Measurements from ENCODE around the gene RUSC2.
A peak's percentile ranks its signal among the peaks of the same experiment; 100 is the strongest.

Gene RUSC2

GRCh38 chr9:35489313-35490154, at the start of gene RUSC2:
Gene RUSC2, plus strand, starts transcription at chr9:35490111. Its CDS starts 56,411 bp downstream, at chr9:35546522.
- DNase-seq = peak in 55 of 56 donors; percentile 18 to 90 (median 80)

- no peak for DNase-seq
Observed at GRCh38 chr9:35446012-35446411, 43.9 kb upstream of the RUSC2 start.

- DNase-seq = no peak
Observed at GRCh38 chr9:35448496-35448895, 41.4 kb upstream of the RUSC2 start.

DNA sequence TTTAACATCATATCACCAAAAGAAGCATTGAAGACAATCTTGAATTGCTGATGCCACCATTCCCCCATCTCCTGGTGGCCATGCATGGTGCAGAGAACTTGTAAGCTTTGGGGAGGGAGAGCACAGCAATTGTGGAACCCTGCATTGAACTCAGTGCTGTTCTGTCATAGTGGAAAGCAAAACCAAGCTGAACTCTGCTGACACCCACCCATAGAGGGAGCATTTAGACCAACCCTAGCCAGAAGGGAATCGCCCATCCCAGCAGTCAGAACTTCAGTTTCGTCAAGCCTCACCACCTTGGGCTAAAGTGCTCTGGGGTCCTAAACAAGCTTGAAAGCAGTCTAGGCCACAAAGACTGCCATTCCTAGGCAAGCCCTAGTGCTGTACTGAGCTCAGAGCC, 37.4 kb upstream of the RUSC2 start:
- no peak for DNase-seq

GRCh38 chr9:35453786-35454185, 36.1 kb upstream of the RUSC2 start:
- DNase-seq = no peak

- DNase-seq = no peak
Observed at GRCh38 chr9:35464141-35465025, 25.5 kb upstream of the RUSC2 start.

GRCh38 chr9:35470340-35470739, 19.6 kb upstream of the RUSC2 start:
- DNase-seq = no peak

- no peak for DNase-seq
Observed at GRCh38 chr9:35470894-35471293, 19.0 kb upstream of the RUSC2 start.

DNA sequence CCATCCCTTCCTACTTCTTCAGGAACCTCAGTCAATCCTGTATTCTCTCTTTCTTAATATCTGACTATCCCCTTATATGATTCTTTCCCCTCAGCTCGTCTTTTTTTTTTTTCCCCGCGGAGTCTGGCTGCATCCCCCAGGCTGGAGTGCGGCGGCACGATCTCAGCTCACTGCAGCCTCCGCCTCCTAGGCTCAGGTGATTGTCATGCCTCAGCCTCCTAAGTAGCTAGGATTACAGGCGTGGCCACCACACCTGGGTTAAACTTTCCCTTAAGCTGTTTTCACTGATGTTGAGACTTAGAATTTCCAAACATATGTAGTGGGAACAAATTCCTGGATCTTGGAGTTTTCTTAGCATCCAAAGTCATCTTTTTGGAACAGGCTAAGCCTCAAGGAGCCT, 13.3 kb upstream of the RUSC2 start:
- DNase-seq = no peak

DNA sequence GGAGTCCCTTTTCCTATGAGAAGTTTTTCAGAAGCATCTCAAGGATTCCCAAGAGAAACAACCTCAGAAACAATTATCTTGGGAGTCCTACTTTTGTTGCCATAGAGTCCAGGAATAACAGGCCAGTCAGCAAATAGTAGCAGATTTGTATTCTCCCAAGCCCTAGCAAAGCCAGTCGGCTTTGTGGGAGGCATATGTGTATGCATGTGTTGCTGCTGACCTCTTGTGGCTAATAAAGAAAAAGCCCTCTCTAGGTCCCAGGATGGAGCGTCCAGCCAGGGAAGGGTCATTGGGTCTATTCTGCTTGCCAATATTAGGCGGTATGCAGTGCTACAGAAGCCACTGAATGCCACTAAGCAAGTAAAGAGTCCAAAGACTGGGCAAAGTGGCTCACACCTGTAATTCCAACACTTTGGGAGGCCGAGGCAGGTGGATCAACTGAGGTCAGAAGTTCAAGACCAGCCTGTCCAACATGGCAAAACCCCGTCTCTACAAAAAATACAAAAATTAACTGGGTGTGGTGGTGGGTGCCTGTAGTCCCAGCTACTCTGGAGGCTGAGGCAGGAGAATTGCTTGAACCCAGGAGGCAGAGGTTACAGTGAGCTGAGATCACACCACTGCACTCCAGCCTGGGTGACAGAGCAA, 12.6 kb upstream of the RUSC2 start:
- peak in 41 of 56 donors; percentile 4 to 70 (median 24) for DNase-seq

DNA sequence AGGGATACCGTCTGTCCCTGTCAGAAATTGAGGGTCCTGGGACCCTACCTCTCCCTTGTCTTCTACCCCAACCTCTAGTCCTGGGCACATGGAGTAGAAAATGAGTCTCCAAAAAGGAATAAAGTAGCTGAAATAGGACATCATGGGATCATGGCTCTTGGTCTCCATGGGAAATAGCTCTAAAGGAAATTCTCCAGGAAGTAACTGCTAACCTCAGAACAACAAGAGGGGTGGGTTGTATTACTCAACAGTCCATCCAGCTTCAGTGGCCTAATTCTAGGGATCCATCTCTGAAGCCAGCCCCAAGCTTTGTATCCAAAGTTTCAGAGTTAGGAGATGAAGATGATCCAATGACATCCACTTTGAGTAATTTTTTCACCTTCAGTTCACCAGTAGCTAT, 11.0 kb upstream of the RUSC2 start:
- no peak for DNase-seq

GRCh38 chr9:35481347-35481975, 8.4 kb upstream of the RUSC2 start:
- peak in 8 of 56 donors; percentile 1 to 15 (median 4) for DNase-seq

DNA sequence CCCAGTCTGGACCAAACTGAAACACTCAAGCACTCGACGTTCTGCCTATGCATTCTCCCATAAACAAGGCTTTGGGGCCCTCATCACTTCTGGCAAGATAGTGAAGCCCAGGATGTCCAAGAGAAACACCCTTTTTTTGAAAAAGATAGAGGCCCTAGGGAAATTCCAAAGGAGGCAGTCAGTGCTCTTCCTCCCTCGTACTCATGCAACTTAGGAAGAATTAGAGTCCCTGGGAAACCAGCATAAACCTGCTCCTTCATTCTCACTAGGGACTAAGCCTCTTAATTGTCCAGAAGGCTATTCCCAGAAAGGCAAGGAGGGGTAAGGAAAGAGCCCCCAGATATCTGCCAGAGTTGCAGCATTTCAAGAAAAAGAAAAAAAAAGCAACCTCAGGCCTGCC, 7.8 kb upstream of the RUSC2 start:
- DNase-seq = no peak

GRCh38 chr9:35484406-35484805, 5.5 kb upstream of the RUSC2 start:
- no peak for DNase-seq

DNA sequence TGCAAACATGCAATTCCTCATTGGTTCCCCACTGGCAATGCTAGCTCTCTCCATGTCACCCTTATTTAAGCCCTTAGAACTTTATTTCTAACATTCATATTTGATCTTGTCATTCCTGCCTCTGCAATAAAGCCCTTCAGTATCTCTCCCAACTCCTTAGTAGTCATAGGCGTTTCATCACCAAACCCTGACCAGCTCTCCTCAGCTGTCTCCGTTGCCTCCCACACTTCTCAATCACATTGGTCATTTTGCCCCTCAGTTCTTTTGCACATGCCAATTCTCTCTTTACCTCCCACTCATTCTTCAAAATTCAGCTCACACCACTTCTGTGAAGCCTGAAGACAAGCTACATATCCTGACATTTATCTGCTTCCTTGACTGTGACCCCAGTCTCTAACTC, 2.8 kb upstream of the RUSC2 start:
- DNase-seq = no peak

- no peak for DNase-seq
Observed at GRCh38 chr9:35488021-35488420, 1.9 kb upstream of the RUSC2 start.

DNA sequence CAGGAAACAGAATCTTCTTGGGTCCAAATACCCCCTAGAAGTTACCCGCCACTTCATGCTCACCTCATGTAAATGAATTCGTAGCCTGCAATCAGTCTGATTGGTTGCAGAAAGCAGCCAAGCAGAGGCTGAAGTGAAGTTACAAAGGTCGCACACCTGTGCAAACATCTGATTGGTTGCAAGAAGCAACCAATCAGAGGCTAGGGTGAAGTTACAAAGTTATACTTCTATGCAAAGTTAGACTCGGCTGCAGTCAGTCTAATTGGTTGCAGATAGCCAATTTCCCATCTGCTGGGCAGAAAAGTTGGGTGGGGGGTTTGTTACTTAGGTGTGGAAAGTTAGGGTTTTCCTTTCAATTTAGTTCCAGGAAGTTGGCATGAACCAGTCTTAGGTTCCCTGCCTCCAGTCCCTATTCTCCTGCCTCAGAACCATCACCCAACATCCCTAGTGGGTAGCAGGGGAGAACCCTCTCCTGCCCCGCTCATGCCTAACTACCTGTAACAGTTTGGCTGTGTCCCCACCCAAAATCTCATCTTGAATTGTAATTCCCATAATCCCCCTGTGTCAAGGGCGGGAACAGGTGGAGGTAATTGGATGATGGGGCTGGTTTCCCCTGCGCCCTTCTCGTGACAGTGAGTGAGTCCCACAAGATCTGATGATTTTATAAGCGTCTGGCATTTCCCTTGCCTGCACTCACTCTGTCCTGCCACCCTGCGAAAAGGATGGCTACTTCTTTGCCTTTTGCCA, 1.2 kb upstream of the RUSC2 start:
- DNase-seq = no peak

GRCh38 chr9:35490155-35490909, 421 bp downstream of the RUSC2 start:
- DNase-seq = peak in 35 of 56 donors; percentile 29 to 72 (median 53)

- DNase-seq = no peak
Observed at GRCh38 chr9:35490910-35491465, 1.1 kb downstream of the RUSC2 start.

Measured in nucleus accumbens (tissue), 56 donors.